ENCODE measurements around the gene ZNF132.
"Not testable (repeated sequence)": the region's sequence is repeated elsewhere in the genome, so short reads cannot be mapped to it uniquely, and the experiment has no call there.

ZNF132 gene

DNA sequence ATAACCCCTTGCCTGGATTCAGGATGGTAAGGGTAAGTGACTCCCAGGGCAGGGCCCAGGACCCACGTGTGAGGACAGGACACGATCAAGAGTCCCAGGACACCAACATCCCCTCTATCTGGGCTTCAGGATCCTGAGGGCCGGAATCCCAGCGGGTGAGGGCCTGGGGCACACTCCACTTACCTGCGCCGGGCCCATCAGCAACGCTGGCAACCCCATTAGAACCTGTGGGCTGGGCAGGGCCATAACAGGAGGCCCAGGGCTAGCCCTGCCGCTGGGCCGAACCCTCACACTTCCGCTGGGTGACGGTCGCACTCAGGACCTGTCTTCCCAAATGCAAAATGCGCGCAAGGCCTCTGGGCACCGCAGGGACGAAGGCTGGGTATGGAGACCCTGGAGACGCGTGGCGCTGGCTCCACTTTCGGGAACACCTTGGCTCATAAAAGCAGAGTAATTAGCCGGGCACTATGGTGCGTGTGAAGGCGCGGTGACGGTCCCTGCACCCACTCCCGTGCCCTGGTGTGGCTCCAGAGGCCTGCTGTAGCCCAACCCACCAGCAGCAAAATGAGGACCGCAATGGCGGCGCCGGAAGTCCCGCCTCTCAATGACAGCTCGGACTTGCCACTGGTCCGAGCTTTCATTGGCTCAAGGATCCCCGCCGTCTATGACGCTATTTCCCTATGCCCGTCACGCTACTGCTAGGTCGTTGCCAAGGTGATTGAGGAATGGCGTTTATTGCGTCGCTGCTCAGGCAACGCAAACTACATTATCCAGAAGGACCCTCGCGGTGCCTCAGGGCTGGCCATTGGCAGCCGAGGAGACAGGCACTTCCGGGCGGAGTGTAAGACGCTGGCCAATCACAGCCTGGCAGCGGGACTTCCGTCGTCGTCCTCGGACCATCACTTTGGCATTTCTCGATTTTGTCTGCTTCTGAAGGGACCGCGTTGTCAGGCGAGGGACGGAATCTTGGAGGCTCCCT lies at the start of gene ZNF132:
Gene ZNF132 (minus strand): TSS at position 578 of the 979 bp plus-strand sequence. CDS start 332 bp downstream, at position 246.
- DNase-seq: peak; percentile 91 to 93

GRCh38 chr19:58484349-58484748 lies 44.4 kb upstream of the ZNF132 start:
- DNase-seq: not testable (repeated sequence)

- no peak for DNase-seq
These were observed 43.8 kb upstream of the ZNF132 start for GRCh38 chr19:58483776-58484175.

- no peak for DNase-seq
These were observed 42.4 kb upstream of the ZNF132 start for GRCh38 chr19:58482372-58482771.

- DNase-seq: no peak
These were observed 40.9 kb upstream of the ZNF132 start for GRCh38 chr19:58480831-58481230.

DNA sequence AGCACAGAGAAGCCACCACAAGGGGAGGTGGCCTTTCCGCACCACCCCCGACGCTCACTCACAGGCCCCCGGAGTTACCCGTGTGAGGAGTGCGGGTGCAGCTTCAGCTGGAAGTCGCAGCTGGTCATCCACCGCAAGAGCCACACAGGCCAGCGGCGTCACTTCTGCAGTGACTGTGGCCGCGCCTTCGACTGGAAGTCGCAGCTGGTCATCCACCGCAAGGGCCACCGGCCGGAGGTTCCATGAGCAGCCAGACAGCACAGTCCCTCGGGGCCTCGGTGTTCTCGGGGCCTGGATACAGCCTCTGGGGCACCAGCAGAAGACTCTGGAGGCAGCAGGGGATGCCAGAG lies 40.5 kb upstream of the ZNF132 start:
- DNase-seq: no peak

GRCh38 chr19:58479736-58480480 lies 40.0 kb upstream of the ZNF132 start:
- DNase-seq: no peak

DNA sequence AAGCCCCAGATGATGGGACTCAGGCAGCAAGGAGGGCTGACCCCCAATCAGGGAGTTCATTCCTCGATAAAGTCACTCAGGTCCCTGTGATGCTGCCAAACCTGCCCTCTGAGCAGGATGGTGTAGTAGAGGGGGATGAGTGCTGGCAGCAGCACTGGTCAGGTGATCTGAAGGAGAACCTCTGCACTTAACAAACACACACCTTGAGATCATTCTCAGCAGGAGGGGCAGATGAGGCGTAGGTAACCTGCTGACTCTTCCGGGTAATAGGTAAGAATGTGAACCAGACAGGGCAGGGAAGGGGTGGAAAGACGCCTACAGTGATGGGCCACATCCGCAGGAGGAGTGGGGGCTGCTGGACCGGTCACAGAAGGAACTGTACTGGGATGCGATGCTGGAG lies 39.4 kb upstream of the ZNF132 start:
- DNase-seq: no peak

- DNase-seq: no peak
These were observed 37.9 kb upstream of the ZNF132 start for GRCh38 chr19:58477871-58478270.

DNA sequence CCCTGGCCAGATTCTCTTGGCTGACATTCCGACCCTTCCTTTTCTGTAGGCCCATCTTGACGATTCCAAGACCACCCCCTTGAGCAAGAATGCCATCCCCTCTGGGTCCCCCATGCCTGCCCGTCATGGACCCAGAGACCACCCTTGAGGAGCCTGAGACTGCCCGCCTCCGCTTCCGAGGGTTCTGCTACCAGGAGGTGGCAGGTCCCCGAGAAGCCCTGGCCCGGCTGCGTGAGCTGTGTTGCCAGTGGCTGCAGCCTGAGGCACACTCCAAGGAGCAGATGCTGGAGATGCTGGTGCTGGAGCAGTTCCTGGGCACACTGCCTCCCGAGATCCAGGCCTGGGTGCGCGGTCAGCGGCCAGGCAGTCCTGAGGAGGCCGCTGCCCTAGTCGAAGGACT lies 37.2 kb upstream of the ZNF132 start:
- DNase-seq: no peak

GRCh38 chr19:58476498-58477015 lies 36.6 kb upstream of the ZNF132 start:
- no peak for DNase-seq

GRCh38 chr19:58475714-58476497 lies 36.0 kb upstream of the ZNF132 start, which contains the start of gene ZNF446:
TSS of gene ZNF446 (plus strand) at chr19:58476352. CDS start at chr19:58477219, 867 bp downstream.
- DNase-seq: peak; percentile 92 to 95

DNA sequence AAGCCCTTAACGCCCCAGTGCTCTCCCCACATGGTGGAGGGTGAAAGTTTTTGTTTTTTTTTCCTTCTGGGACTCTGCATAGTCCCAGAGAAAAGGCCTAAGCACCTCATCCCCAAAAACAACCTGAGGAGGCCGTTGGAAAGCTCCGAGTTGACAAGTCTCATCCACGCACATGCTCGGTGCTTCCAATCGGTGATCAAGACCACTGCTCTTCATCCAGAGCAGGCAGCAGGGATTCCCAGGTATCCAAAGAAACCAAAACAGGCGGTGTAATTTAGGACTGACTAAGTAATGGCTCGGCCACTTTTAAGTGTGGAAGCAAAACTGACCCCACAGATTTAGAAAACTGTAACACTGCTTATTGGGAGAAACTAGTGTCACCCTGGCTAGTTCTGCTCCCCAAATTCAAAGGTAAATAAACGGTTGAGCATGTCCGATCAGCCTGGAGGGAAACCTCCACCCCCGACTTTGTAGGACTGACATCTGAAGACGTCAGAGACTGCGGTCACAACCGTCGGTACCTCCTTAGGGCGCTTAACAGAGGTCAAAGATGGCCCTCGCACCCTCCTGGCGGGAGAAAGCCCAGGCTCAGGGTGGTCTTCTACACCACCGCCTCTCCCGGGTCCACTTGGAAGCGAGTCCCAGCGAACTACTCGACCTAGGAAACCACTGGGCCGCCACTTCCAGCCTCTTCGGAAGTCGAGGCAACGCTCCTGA lies 35.2 kb upstream of the ZNF132 start:
- DNase-seq: no peak

DNA sequence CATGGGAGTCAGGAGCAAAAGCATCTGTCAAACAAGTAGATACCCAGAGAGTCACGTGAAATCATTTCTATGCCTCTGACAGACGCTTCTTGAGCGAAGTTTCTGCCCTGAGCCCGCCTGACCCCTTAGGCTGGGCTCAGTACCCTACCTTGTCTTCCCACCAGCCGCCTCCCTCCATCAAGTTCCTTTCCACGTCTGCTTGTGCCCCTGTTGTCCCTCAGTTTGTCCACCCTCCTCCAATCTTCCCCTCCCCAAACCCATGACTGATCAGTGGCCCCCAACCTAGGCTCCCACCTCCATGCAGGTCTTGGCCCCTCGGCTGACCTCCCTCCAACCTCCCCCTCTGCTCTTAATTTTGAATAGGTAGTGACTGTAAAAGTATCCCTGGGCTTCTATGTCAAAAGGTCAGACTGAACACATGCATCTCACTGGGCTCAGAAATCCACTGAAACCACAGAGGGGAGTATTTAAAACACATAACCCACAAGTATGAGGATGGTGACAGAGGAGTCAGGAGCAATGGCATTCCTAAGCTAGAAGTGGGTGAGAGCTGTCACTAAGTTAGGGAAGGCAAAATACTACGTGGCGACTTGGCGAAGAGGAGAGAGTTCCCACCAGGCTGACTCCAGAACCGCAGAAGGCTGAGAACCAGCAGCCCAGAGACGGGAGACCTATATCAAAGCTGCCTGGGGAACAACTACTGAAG lies 34.5 kb upstream of the ZNF132 start:
- DNase-seq: no peak

GRCh38 chr19:58473775-58474174 lies 33.8 kb upstream of the ZNF132 start:
- no peak for DNase-seq

GRCh38 chr19:58471736-58472135 lies 31.8 kb upstream of the ZNF132 start:
- no peak for DNase-seq

- DNase-seq: not testable (repeated sequence)
These were observed 31.0 kb upstream of the ZNF132 start for GRCh38 chr19:58470837-58471543.

DNA sequence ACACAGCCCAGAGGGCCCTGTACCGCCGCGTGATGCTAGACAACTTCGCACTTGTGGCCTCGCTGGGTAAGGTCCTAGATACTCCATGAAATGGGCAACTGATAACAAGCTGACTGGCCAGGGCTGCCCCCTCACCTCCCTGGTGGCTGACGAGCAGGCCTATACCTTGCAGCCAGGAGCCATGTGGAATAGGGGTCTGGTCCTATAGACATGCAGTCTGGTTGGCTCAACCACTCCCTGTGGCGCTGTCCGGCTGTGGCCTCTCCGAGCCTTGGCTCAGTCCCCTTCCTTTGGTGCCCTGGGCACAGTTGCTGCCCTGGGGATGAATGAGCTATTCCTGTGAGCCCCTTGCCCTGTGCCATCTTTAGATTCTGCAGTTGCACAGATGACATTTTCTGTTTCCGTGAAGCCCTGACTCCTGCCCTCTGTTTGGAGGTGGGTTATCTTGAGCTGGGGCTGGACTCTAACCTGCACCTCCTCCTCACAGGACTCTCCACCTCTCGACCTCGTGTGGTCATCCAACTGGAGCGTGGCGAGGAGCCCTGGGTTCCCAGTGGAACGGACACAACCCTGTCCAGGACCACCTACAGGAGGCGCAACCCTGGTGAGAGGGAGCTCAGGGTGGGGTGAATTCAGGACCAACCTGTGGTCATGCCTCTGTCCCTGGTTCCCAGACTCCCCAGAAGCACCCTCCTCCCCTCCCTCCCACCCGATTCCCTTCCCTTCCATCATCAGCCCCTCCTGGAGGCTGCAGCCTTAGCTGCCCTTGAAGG lies 29.5 kb upstream of the ZNF132 start:
- no peak for DNase-seq

GRCh38 chr19:58468216-58468839 lies 28.4 kb upstream of the ZNF132 start:
- DNase-seq: no peak

All from NCI-H187 (cell line).